Liver (tissue), 9 donors: ENCODE results near the gene MISP. TPM values are rescaled to one million over a fixed set of nuclear protein-coding genes. Genes with fewer than 3 reads are reported as not detected.

Experiments
- DNase-seq: peaks from one replicate; pipeline ENCODE4 v3.0.0-alpha.2; 2017; ENCODE audit warnings: low spot score
- H3K27ac ChIP-seq, 2 donors: one replicate each; pipeline ENCODE4 v1.7.0; 2013; ENCODE audit warnings: inconsistent platforms in 2 of 2, low read length in 2 of 2, control low read depth in 1 of 2, low read depth in 1 of 2, mild to moderate bottlenecking in 1 of 2
- H3K27me3 ChIP-seq, 4 donors: one replicate each; pipeline versions ENCODE4 v1.6.1 to v1.7.0; 2013; ENCODE audit warnings: low read length in 3 of 4, inconsistent platforms in 1 of 4, mild to moderate bottlenecking in 1 of 4, moderate library complexity in 1 of 4; ENCODE audit not compliant: control insufficient read depth in 4 of 4, insufficient read depth in 4 of 4
- H3K36me3 ChIP-seq, 4 donors: one replicate each; pipeline versions ENCODE4 v1.6.1 to v1.7.0; 2013; ENCODE audit warnings: low read length in 3 of 4, mild to moderate bottlenecking in 3 of 4, low read depth in 1 of 4, moderate library complexity in 1 of 4; ENCODE audit not compliant: control insufficient read depth in 4 of 4, insufficient read depth in 3 of 4
- H3K4me1 ChIP-seq, 4 donors: one replicate each; pipeline versions ENCODE4 v1.6.1 to v1.7.0; 2013; ENCODE audit warnings: low read length in 3 of 4, mild to moderate bottlenecking in 3 of 4, moderate library complexity in 1 of 4; ENCODE audit not compliant: control insufficient read depth in 4 of 4, insufficient read depth in 4 of 4
- H3K4me3 ChIP-seq, 3 donors: one replicate each; pipeline versions ENCODE4 v1.6.1 to v1.7.0; 2013; ENCODE audit warnings: low read length in 3 of 3, control low read depth in 1 of 3, low read depth in 1 of 3, mild to moderate bottlenecking in 1 of 3
- H3K9ac ChIP-seq, 2 donors: one replicate each; pipeline ENCODE4 v1.7.0; 2013; ENCODE audit warnings: low read length in 2 of 2, mild to moderate bottlenecking in 2 of 2, moderate library complexity in 2 of 2, control low read depth in 1 of 2, low read depth in 1 of 2
- H3K9me3 ChIP-seq, 4 donors: one replicate each; pipeline versions ENCODE4 v1.6.1 to v1.7.0; 2013; ENCODE audit warnings: low read length in 3 of 4; ENCODE audit not compliant: control insufficient read depth in 4 of 4
- EGR1 ChIP-seq, 2 donors: IDR thresholded peaks; 2 replicates each; pipeline ENCODE4 v1.6.1; 2016 to 2018; ENCODE audit warnings: antibody characterized with exemption in 2 of 2, low read depth in 2 of 2
- FOXA1 ChIP-seq: IDR thresholded peaks from 2 replicates; pipeline ENCODE4 v1.6.1; 2016; ENCODE audit warnings: antibody characterized with exemption
- GABPA ChIP-seq, 2 donors: IDR thresholded peaks in 1 of 2; conservative IDR thresholded peaks in 1 of 2; 2 replicates each; pipeline ENCODE4 v1.6.1; 2016; ENCODE audit warnings: antibody characterized with exemption in 2 of 2, mild to moderate bottlenecking in 1 of 2, moderate library complexity in 1 of 2
- HNF4A ChIP-seq, 2 donors: conservative IDR thresholded peaks; 2 replicates each; pipeline ENCODE4 v1.6.1; 2016; ENCODE audit warnings: antibody characterized with exemption in 2 of 2, mild to moderate bottlenecking in 2 of 2
- HNF4G ChIP-seq: IDR thresholded peaks from 2 replicates; pipeline ENCODE4 v1.6.1; 2016; ENCODE audit warnings: antibody characterized with exemption
- JUND ChIP-seq, 2 donors: IDR thresholded peaks; 2 replicates each; pipeline ENCODE4 v1.6.1; 2016; ENCODE audit warnings: antibody characterized with exemption in 2 of 2
- NR2F2 ChIP-seq: IDR thresholded peaks from 2 replicates; pipeline ENCODE4 v1.6.1; 2016; ENCODE audit warnings: antibody characterized with exemption
- REST ChIP-seq: IDR thresholded peaks from 2 replicates; pipeline ENCODE4 v1.6.1; 2016; ENCODE audit warnings: antibody characterized with exemption, mild to moderate bottlenecking
- RXRA ChIP-seq, 2 donors: IDR thresholded peaks; 2 replicates each; pipeline ENCODE4 v1.6.1; 2017 to 2018; ENCODE audit warnings: antibody characterized with exemption in 2 of 2, mild to moderate bottlenecking in 1 of 2
- TAF1 ChIP-seq: conservative IDR thresholded peaks from 2 replicates; pipeline ENCODE4 v1.6.1; 2016; ENCODE audit warnings: antibody characterized with exemption, mild to moderate bottlenecking
- YY1 ChIP-seq: IDR thresholded peaks from 2 replicates; pipeline ENCODE4 v1.6.1; 2016; ENCODE audit warnings: antibody characterized with exemption, mild to moderate bottlenecking
- WGBS: extraction: QIAGEN DNeasy Blood & Tissue Kit; methylation state at CpG from one replicate; pipeline ENCODE4 v1.1.7; 2013; 5-methylcytosine and 5-hydroxymethylcytosine counted together
- polyA plus RNA-seq, 2 donors: library from polyadenylated mRNA; stranded (reverse) in 1 of 2; unstranded in 1 of 2; fragments of 200-250 nt in 1 of 2; fragments of >200 nt in 1 of 2; fragmentation: Nextera tagmentation in 1 of 2; extraction: Ambion mirVana in 1 of 2; gene quantifications; one replicate each; pipeline versions ENCODE4 v1.2.1 to v1.2.3, GENCODE V29; 2013 to 2015
- total RNA-seq, 2 donors: library from RNA; depleted of rRNA; stranded (reverse); fragments of >200 nt; gene quantifications; one replicate each; pipeline ENCODE4 v1.2.3, GENCODE V29; 2014
- TF ChIP-seq, protein P1 (sequence below): IDR thresholded peaks from 2 replicates; pipeline ENCODE4 v1.6.1; 2016; ENCODE audit warnings: antibody characterized with exemption
- TF ChIP-seq, protein P2 (sequence below): fragments of 150-350 bp; IDR thresholded peaks from 2 replicates; pipeline ENCODE4 v1.5.1; 2017; ENCODE audit warnings: improper control_type of control experiment, low read depth, low read length; ENCODE audit not compliant: missing input control
- TF ChIP-seq, protein P3 (sequence below): IDR thresholded peaks from 2 replicates; pipeline ENCODE4 v1.6.1; 2016; ENCODE audit warnings: antibody characterized with exemption
- TF ChIP-seq, protein P4 (sequence below): IDR thresholded peaks from 2 replicates; pipeline ENCODE4 v1.6.1; 2016; ENCODE audit warnings: antibody characterized with exemption
- donor health status: healthy.
- donor health status: healthy.
- donor health status: healthy.
- donor health status: healthy.
- donor health status: healthy.

The MISP gene
- total and polyA plus RNA-seq, 4 donors, result 0.05 to 0.08 TPM; not detected in 2

- peaks cover 0 to 4% (median 0%) of the 10 kb centered on the region in 4 donors for H3K4me1 ChIP-seq
- peaks cover 0 to 3% (median 0%) of the 10 kb centered on the region in 4 donors for H3K27me3 ChIP-seq
- no peak overlapping the region for H3K4me3 ChIP-seq
- no peak for TF ChIP-seq YY1
- TF ChIP-seq, protein P1, sequence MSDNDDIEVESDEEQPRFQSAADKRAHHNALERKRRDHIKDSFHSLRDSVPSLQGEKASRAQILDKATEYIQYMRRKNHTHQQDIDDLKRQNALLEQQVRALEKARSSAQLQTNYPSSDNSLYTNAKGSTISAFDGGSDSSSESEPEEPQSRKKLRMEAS, result no peak
- TF ChIP-seq, protein P2, sequence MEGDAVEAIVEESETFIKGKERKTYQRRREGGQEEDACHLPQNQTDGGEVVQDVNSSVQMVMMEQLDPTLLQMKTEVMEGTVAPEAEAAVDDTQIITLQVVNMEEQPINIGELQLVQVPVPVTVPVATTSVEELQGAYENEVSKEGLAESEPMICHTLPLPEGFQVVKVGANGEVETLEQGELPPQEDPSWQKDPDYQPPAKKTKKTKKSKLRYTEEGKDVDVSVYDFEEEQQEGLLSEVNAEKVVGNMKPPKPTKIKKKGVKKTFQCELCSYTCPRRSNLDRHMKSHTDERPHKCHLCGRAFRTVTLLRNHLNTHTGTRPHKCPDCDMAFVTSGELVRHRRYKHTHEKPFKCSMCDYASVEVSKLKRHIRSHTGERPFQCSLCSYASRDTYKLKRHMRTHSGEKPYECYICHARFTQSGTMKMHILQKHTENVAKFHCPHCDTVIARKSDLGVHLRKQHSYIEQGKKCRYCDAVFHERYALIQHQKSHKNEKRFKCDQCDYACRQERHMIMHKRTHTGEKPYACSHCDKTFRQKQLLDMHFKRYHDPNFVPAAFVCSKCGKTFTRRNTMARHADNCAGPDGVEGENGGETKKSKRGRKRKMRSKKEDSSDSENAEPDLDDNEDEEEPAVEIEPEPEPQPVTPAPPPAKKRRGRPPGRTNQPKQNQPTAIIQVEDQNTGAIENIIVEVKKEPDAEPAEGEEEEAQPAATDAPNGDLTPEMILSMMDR, result no peak
- no peak for TF ChIP-seq TAF1
- TF ChIP-seq HNF4A (conservative IDR thresholded peaks at IDR 0.05), result no peak
- no peaks in the 10 kb centered on the region for H3K36me3 ChIP-seq
- WGBS, result 87% methylated on average over 13 of the region's 13 CpGs
- H3K9me3 ChIP-seq, result no peaks in the 10 kb centered on the region
- DNase-seq, result no peak
- H3K9ac ChIP-seq, result no peak overlapping the region
- no peak overlapping the region for H3K27ac ChIP-seq
Measured at GRCh38 chr19:784541-784940, 33.6 kb downstream of the MISP start.

DNA sequence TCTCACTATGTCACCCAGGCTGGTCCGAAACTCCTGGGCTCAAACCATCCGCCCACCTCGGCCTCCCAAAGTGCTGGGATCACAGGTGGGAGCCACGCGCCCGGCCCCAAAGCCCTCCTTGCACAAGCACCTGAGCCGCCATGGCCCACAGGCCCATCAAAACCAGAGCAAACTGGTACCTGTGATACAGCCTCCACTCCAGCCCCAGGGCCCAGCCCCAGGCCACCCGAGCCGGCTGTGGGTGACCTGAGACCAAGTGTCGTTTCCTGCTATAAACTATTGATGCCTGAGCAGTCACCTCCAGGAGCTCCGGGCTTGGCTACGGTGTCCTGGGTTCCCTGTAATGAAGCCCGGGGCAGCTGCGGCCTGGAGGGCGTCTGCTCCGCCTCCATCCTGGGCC is 36.6 kb downstream of the MISP start:
- no peak overlapping the region for H3K27ac ChIP-seq

More for the DNA sequence above, 36.6 kb downstream of the MISP start:
- WGBS, result 87% methylated on average over 16 of the region's 16 CpGs
- Histone ChIP-seq H3K4me1 (peaks cover 0 to 2% (median 0%) of the 10 kb centered on the region in 4 donors), H3K4me3 (no peak overlapping the region), H3K9me3 (no peaks in the 10 kb centered on the region), H3K36me3 (no peaks in the 10 kb centered on the region), H3K9ac (no peak overlapping the region), H3K27me3 (no peaks in the 10 kb centered on the region)
- DNase-seq, result no peak
- TF ChIP-seq, protein P3, sequence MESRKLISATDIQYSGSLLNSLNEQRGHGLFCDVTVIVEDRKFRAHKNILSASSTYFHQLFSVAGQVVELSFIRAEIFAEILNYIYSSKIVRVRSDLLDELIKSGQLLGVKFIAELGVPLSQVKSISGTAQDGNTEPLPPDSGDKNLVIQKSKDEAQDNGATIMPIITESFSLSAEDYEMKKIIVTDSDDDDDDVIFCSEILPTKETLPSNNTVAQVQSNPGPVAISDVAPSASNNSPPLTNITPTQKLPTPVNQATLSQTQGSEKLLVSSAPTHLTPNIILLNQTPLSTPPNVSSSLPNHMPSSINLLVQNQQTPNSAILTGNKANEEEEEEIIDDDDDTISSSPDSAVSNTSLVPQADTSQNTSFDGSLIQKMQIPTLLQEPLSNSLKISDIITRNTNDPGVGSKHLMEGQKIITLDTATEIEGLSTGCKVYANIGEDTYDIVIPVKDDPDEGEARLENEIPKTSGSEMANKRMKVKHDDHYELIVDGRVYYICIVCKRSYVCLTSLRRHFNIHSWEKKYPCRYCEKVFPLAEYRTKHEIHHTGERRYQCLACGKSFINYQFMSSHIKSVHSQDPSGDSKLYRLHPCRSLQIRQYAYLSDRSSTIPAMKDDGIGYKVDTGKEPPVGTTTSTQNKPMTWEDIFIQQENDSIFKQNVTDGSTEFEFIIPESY, result no peak
- TF ChIP-seq, protein P2, result no peak
- TF ChIP-seq NR2F2 (no peak), GABPA (IDR thresholded peaks at IDR 0.05 in 1 of 2, conservative IDR thresholded peaks at IDR 0.05 in 1 of 2) (no peak), FOXA1 (no peak), HNF4G (no peak), REST (no peak), JUND (IDR thresholded peaks at IDR 0.05) (no peak), YY1 (no peak), RXRA (IDR thresholded peaks at IDR 0.05) (no peak), EGR1 (IDR thresholded peaks at IDR 0.05; ENCODE audit: low read depth in 2 of 2) (no peak)
- TF ChIP-seq, protein P1, result no peak
- TF ChIP-seq, protein P4, sequence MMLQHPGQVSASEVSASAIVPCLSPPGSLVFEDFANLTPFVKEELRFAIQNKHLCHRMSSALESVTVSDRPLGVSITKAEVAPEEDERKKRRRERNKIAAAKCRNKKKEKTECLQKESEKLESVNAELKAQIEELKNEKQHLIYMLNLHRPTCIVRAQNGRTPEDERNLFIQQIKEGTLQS, result no peak
